ENCODE results near the gene FNDC3B.
A peak's percentile ranks its signal among the peaks of the same experiment; 100 is the strongest.
"Not testable (repeated sequence)": the region's sequence is repeated elsewhere in the genome, so short reads cannot be mapped to it uniquely, and the experiment has no call there.

Gene FNDC3B

DNA sequence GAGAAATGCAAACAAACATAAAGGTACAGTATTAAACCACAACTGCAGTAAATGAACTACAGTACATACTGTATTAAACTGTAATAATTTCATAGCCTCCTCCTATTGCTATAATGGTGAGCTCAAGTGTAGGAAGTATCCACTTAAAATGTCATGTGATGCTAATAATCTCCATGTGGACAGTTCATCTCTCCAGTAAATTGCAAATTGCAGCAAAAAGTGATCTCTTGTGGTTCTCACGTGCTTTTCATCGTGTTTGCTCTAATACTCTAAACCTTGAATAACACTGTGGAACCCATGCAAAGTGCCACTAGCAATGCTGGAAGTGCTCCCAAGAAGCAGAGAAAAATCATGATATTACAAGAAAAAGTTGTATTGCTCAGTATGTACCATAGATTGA lies 9.2 kb upstream of the FNDC3B start:
- DNase-seq (ENCODE audit: low read depth in 4 of 4, low spot score in 1 of 4) = no peak

DNA sequence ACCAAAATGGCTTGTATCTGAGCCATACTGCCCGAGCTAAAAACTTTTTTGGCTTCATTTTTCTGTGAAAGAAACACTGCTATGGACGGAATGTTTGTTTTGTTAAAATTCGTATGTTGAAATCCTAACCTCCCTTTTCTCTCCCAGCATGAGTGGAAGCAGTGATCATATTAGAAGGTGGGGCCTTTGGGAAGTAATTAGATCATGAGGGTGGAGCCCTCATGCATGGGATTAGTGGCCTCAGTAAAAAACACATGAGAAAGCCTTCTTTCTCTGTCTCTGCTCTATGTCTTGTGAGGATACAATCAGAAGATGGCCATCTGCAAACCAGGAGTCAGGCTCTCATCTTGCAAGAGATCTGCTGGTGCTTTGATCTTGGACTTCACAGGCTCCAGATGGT lies 7.4 kb upstream of the FNDC3B start:
- DNase-seq (ENCODE audit: low read depth in 4 of 4, low spot score in 1 of 4) = no peak

DNA sequence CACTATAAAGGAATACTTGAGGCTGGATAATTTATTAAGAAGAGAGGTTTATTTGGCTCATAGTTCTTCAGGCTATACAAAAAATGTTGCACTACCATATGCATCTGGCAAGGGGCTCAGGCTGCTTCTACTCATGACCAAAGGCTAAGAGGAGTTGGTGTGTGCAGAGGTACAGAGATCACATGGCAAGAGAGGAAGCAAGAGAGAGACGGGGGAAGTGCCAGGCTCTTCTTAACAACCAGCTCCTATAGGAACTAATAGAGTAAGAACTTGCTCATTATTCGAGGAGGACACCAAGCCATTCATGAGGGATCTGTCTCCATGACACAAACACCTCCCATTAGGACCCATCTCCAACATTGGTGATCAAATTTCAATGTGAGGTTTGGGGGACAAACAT lies 6.0 kb upstream of the FNDC3B start:
- DNase-seq (ENCODE audit: low read depth in 4 of 4, low spot score in 1 of 4) = no peak

DNA sequence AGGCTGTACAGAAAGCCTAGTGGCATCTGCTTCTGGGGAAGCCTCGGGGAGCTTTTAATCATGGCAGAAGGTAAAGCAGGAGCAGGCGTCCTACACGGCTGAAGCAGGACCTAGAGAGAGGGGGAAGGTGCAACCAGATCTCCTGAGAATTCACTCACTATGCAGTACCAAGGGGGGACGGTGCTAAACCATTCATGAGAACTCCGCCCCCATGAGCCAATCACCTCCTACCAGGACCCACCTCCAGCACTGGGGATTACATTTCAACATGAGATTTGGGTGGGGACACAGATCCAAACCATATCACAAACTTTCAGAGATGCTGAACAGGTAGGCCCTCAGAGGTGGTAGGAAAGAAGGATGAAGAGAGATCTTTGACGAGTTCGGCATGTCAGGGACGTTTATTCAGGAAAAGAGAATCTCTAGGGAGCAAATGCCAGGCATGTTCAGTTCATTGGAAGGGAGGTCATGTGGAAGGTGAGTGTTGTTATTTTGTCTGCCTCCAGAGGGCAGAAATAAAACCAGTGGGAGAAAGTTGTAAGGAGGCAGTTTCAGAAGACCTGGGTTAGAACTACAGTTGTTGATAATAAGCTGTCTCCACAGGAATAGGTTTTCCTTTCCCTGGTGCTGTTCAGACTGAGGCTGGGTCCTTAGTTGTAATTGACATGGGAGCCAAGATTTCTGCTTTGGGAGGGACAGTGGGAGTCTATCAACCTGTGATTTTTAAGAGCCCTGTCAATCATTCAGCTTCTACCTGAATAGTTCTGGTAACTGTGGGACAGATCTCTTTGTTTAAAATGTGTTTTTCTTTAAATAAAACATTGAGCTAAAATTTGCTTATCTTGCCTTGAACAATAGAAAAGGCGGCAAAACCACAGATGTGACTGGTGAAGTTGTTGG lies 4.3 kb upstream of the FNDC3B start:
- no peak for DNase-seq (ENCODE audit: low read depth in 4 of 4, low spot score in 1 of 4)

DNA sequence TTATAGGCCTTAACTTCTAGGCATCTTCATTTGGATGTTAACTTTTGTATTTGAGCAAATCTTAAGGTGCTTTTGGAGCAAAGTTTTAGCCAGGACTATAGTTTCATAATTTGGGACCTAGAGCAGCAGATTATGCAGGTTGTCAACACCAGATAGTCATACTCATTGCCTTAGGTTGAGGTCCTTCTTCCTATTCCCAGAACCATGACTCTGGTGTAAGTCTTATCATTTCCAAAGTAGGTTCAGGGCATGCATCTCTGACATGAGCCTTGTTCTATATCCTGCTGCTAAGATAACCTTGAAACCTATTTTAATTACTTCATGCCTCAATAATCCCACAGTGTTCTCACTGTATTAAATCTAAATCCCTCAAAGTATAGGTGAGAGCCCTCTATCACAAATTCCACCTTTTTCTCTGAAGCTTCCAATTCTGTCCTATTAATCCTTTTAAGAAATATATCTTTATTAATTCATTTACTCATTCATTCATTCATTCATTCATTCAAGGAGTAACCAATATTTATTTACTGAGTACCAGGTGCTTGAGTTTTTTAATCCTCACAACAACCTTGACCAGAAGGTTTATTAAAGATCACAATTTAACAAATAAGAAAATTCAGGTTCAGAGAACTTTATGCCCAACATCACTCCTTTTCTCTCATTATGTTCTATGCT lies 2.7 kb upstream of the FNDC3B start:
- DNase-seq (ENCODE audit: low read depth in 4 of 4, low spot score in 1 of 4) = no peak

DNA sequence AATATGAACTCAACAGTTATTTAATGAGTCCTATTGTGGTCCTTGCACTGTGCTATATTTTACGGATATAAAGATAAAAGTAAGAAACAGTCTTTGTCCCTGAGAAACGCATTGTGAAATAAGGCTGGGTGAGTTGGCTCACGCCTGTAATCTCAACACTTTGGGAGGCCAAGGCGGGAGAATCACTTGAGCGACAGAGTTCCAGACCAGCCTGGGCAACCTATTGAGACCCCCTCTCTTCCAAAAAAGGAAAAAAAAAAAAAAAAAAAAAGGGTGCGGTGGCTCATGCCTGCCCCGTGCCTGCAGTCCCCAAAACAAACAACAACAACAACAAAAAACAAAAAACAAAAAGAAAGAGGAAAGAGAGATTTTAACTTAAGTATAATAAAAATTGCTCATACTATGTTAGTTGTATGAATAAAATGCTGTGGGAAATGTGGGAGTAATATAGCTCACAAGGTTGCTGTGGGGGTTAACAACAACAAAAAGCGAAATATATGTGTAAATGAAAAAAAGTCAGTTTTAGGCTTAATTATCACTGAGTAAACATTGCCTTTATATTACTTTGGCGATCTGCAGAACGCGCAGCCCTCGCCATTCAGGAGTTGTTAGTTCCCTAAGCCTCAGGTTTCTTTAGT lies 461 bp upstream of the FNDC3B start:
- DNase-seq (ENCODE audit: low read depth in 4 of 4, low spot score in 1 of 4) = no peak

DNA sequence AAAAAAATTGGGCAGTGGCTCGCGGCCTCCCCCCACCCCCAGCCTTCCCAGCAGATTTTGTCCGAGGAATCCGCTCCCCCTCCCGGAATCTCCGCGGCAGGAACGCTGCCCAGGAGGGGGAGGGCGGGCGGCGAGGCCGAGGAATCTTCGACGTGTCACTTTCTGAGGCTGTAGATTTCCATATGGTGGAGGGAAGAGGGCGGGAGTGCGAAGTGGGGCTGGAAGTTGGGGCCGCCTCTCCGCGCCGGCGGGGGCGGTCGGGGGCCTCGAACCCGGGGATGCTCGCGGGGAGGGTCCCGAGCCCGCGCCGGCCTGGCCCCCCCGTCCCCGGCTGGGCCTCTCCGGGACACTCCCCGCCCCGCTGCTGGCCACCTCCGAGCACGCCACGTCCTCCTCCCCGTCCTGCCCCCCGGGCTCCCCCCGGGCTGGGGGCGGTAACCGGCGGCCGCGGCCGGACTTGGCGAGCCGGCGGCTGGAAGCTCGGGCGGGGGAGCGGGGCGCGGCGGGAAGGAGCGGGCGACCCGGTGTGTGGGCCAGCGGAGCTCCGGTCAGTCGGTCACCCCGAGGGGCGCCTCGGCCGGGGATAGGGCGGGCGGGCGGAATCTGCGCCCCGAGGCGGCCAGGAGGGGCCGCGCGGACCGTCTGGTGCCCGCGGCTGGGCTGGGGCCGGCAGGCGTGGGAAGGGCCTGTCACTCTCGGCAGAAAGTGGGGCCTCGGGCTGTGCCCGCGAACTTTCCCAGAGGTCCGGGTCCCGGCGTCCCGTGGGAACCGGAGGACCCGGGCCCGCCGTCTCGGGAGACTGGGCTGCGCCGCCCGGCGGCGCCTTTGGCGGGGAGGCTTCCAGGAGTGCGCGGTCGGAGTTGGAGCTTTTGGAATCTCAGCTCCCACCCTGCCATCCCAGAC lies 951 bp downstream of the FNDC3B start:
- DNase-seq (ENCODE audit: low read depth in 4 of 4, low spot score in 1 of 4) = peak in 1 of 4 experiments; percentile 23

DNA sequence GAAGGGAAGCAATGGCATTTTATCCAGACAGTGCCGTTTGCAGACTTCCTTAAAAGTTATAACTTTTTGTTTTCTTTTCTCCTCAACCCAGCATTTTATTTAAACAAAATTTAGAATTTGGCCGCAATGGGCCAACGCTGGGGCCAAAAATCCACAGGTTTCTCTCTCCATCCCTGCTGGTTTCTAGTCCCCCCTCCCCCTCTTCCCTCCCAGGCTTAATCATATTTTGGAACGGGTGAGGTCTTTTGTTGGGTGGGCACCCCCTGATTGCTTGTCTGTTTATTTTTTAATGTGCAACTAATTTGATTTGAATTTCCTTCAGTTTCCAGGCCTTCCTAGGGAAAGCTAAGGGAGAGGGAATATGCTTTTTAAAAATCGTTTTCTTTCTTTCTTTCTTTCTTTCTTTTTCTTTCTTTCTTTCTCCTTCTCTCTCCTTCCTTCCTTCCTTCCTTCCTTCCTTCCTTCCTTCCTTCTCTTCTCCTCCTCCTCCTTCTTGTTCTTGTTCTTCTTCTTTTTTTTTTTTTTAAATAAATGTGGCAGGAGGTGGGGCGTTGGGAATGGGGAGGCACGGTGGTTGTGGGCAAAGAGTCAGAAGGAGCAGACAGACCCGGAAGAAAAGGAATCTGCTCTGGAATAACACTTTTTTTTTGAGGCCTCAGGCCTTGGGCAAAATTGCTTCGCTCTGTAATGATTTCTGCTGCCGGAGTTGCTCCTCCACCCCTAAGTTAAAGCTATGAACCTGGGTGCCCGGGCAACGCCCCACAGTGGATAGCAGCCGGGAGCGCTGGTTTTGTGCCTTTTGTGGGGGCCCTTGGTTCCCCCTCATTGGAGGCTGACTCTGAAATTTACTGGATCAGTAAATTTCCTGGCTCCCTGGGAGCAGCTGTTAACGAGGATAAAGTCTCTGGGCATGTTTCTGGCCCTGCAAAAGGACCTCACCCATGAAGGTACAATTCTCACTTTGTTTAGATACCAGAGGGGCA lies 1.9 kb downstream of the FNDC3B start:
- no peak for DNase-seq (ENCODE audit: low read depth in 4 of 4, low spot score in 1 of 4)

DNA sequence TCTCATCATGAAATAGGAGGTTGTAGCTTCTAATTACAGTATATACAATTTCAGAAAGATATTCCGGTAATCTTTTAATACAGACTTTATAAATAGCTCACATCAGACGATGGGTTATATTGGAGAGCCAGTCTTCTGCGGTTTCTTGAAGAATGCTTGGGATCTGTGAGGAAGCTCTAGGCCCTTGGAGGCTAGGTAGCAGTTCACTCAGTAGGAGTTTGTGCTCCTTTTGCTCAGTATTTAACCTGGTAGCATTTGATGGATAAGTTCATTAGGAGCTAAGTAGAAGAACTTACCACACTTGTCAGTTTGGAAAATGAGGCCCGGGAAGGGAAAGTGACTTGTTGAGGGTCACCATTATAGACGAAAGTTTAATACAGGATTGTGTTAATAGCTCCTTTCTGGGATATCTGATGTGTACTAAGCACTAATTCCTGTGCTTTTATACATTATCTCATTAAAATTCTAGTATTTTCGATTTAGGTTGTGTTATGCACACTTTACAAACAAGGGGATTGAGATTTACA lies 2.8 kb downstream of the FNDC3B start:
- DNase-seq (ENCODE audit: low read depth in 4 of 4, low spot score in 1 of 4) = no peak

DNA sequence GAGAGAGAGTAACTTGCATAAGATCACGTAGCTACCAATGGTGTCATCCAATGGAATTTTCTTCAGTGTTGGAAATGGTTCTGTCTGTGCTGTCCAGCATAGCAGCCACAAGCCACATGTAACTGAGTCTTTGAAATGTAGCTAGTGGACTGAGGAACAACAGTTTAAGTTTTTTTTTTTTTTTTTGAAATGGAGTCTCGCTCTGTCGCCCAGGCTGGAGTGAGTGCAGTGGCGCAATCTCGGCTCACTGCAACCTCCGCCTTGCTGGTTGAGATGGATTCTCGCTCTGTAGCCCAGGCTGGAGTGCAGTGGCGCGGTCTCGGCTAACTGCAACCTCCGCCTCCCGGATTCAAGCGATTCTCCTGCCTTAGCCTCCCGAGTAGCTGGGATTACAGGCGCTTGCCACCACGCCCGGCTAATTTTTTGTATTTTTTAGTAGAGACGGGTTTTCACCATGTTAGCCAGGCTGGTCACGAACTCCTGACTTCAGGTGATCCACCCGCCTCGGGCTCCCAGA lies 3.3 kb downstream of the FNDC3B start:
- not testable (repeated sequence) for DNase-seq (ENCODE audit: low read depth in 4 of 4, low spot score in 1 of 4)

DNA sequence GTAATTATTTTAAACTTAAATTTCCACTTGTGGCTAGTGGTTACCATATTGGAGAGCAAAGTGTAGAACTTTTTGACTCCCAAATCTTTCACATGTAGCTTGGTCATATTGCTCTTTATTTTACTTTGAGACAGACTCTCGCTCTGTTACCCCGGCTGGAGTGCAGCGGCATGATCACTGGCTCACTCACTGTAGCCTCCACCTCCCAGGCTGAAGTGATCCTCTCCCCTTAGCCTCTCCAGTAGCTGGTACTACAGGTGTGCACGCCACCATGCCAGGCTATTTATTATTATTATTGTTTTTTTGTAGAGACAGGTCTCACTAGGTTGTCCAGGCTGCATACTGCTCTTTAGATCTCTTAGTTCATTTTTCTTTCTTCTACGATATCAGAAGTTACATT lies 3.9 kb downstream of the FNDC3B start:
- no peak for DNase-seq (ENCODE audit: low read depth in 4 of 4, low spot score in 1 of 4)

DNA sequence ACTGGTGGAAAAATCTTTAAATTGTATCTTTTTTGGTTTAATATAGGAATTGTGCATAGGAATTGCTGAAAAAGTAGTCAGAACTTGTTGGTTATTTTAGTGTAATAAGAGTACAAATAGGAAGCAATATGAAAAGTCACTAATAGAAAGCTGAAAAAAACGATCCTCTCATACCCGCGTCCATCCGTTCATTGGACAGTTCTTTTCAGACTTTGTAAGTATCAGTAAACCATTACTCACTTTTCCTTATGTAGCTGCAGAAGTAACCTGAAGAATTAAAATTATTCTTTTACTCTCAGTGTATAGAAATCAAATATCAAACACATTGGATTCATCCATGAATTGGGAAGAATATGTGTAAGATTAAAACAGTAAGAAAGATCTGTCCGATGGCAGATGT lies 4.4 kb downstream of the FNDC3B start:
- DNase-seq (ENCODE audit: low read depth in 4 of 4, low spot score in 1 of 4) = no peak

DNA sequence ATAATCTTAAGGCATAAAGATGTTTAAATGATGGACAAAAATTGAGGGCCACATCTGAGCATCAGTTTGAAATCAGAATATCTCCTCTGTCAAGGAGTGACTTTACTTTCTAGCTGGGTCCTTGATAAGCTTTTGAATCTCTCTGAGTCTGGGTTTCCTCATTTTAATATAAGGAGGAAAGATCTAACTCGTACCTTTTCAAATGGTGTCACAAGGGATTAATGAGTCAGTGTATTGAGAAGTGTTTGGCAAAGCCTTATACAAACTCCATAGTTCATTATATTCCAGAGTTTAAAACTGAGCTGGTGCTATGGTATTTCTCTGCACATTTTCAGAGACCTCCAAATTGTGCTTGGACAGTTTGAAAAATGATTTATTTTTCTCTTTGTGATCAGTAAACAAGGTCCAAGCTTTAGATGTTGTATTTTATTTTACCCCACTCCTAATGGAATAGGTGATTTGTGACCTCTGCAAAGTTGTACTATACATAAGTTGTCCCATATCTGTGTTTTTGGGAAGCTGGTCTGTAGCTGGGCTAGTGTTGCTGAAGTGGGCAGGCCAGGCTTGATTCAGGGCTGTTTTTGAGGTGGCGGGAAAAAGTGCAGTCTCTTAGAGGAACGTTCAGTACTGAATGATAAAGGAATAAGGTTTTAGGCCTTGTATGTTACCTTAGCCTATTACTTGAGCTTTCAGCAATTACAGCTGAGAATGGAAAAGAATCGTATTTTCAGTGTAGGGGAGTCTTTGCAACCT lies 5.6 kb downstream of the FNDC3B start:
- no peak for DNase-seq (ENCODE audit: low read depth in 4 of 4, low spot score in 1 of 4)

DNA sequence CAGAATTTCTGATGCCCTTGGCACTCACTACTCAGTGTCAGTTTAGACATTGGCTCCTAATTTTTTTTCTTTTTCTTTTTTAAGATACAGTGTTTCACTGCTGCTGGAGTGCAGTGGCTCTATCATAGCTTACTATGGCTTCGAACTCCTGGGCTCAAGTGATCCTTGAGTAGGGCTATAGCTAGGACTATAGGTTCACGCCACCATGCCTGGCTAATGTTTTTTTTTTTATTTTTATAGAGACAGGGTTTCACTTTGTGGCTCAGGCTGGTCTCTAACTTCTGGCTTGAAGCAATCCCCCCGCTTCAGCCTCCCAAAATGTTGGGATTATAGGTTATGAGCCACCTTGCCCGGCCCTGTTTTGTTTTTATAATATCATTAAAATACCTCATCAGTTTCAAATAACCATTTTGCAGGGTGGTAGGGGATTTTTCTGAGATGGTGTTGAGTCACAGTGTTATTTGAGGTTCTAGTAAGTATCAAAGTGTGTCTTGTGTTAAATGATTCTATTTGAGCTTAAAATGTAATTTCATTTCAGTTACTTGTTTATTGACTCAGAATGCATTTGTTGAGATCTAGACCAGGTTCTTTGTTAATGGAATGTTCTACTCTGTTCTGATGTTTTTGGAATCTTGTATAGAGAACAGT lies 7.0 kb downstream of the FNDC3B start:
- DNase-seq (ENCODE audit: low read depth in 4 of 4, low spot score in 1 of 4) = no peak

DNA sequence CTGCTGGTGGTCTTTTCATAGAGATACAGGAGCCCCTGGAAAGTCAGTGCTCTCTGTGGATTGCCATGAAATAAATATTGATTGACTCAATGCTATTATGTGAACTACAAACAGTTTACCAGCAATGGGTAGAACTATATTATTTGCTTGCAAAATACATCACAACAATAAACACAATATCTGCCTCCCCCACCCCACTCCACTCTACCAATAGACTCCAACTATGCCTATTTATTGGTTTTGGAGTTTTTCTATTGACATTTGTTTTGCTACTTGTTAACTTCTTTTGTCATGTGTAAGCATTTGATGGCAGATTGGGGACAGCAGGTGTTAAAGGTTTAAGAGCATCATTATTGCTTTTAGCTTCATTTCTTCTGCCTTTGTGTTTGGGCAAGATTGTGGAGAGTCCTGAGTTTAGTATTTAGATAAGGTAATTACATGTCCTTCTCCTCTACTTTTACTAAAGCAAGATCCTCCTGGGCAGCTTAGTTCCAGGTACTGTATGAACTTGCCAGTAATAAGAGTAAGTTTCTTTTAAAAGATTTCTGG lies 8.3 kb downstream of the FNDC3B start:
- DNase-seq (ENCODE audit: low read depth in 4 of 4, low spot score in 1 of 4) = no peak

DNA sequence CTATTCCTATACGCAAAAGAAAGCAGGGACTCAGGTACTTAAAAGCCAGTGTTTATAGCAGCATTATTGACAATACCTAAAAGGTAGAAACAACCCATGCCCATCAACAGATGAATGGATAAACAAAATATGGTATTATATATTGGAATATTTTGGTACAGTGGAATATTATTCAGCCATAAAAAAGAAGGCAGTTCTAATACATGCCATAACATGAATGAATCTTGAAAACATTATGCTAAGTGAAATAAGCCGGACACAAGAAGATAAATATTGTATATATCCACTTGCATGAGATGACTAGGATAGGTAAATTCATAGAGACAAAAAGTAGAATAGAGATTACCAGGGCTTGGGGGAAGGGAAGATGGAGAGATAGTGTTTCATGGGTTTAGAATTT lies 9.2 kb downstream of the FNDC3B start:
- DNase-seq (ENCODE audit: low read depth in 4 of 4, low spot score in 1 of 4) = no peak

DNA sequence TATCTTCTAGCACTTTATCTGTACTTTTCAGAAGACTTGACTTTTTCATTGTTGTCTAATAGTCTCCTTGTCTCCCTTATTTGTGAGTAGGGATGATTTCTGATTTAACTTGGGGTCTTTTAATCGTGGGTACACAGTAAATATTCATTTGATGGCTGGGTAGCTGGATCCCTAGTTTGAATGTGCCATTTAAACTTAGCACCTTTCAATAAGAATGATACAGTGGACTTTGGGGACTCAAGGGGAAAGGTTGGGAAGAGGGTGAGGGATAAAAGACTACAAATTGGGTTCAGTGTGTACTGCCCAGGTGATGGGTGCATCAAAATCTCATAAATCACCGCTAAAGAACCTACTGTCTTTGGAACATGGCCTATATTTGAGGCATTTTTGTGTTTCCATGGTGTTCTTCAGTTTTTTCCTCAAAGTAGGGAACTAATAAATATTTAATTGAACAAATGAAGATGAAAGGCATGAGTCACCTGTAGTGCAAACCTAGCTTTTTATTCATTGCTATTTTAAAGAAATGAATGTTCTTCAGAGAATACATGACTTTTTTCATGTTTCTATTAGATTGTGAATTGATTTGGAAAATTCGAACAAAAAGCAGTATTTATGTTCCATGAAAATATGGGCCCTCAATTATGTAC lies 12.1 kb downstream of the FNDC3B start:
- no peak for DNase-seq (ENCODE audit: low read depth in 4 of 4, low spot score in 1 of 4)
